Pancreas (tissue), 10 donors: ENCODE data around the gene PFKFB1. TPM values are rescaled to one million over a fixed set of nuclear protein-coding genes. Genes with fewer than 3 reads are reported as not detected.

Source experiments
- ATAC-seq, 4 donors: fragments of 200-7000 bp; cut with Tn5 transposase; one replicate each; pipeline versions ENCODE4 v1.8.0 to v1.9.1; 2020; ENCODE audit warnings: mild to moderate bottlenecking in 4 of 4, moderate library complexity in 4 of 4
- DNase-seq, 6 donors: peaks; one replicate each; pipeline ENCODE4 v3.0.0-alpha.2; 2020
- FAIRE-seq: peaks from 2 replicates; lab custom pipeline; 2012; peaks lifted over from hg19 to GRCh38; lab: Jason Lieb, UNC
- H3K27ac ChIP-seq, 4 donors: fragments of 200-600 bp; sonication (generic); 1 replicate in 3 of 4; 2 replicates in 1 of 4; pipeline versions ENCODE4 v1.5.0 to v1.8.0; 2020
- H3K27me3 ChIP-seq, 4 donors: fragments of 200-600 bp; one replicate each; pipeline ENCODE4 v1.8.0; 2021
- H3K36me3 ChIP-seq, 3 donors: fragments of 200-600 bp; sonication (generic) in 1 of 3; one replicate each; pipeline versions ENCODE4 v1.5.0 to v1.8.0; 2020 to 2021
- H3K4me1 ChIP-seq, 3 donors: fragments of 200-600 bp; one replicate each; pipeline ENCODE4 v1.8.0; 2021
- H3K4me3 ChIP-seq, 4 donors: fragments of 200-600 bp; sonication (generic) in 2 of 4; one replicate each; pipeline versions ENCODE4 v1.5.0 to v1.8.0; 2020 to 2021
- H3K9me3 ChIP-seq, 4 donors: fragments of 200-600 bp; one replicate each; pipeline ENCODE4 v1.8.0; 2021
- CTCF ChIP-seq, 4 donors: fragments of 200-600 bp; sonication (generic) in 3 of 4; IDR thresholded peaks; one replicate each; pipeline versions ENCODE4 v1.5.0 to v1.8.0; 2021; ENCODE audit warnings: antibody characterized with exemption in 4 of 4
- WGBS, 2 donors: extraction: QIAGEN DNeasy Blood & Tissue Kit; methylation state at CpG; one replicate each; pipeline ENCODE4 v1.1.7; 2013; 5-methylcytosine and 5-hydroxymethylcytosine counted together
- intact Hi-C, 3 donors: fragments of 100-400 bp; cut with DNase I; formaldehyde crosslinking; loops; one replicate each; pipeline versions ENCODE4 v1.11.1 to v1.14.2; 2022
- polyA plus RNA-seq, 2 donors: library from polyadenylated mRNA; stranded (reverse); fragments of 200-250 nt; gene quantifications; one replicate each; pipeline ENCODE4 v1.2.3, GENCODE V29; 2013
- total RNA-seq, 6 donors: library from RNA; stranded (reverse); fragmentation: NEBNext Ultra II Directional in 4 of 6; extraction: Animal tissue kit (Norgen Biotek cat#: 25700) in 4 of 6; gene quantifications; one replicate each; pipeline versions ENCODE4 v1.2.1 to v1.2.4, GENCODE V29; 2021 to 2023
- donor health status: healthy with polysubstance abuse.
- donor health status: DM: no; HTN: no; CAD: no; lungs with moderate emphysema.
- donor health status: DM: no; HTN: no; CAD: no.
- donor health status: control.
- donor health status: control.
- donor health status: Bipolar disorder and iron deficiency.
- donor health status: DM: yes; HTN: yes; CAD: no.
- donor health status: DM: no; HTN: no; CAD: no.
- donor health status: DM: no; HTN: no; CAD: no.
- donor health status: DM: yes; HTN: yes; CAD: no.

Gene PFKFB1
- total and polyA plus RNA-seq, 8 donors, result 0.22 to 3.7 (median 0.93) TPM

- FAIRE-seq, result no peak
- Histone ChIP-seq H3K27ac (no peak overlapping the region), H3K9me3 (no peaks in the 10 kb centered on the region)
Observed at GRCh38 chrX:54961750-54962149, 32.2 kb downstream of the PFKFB1 start.

DNA sequence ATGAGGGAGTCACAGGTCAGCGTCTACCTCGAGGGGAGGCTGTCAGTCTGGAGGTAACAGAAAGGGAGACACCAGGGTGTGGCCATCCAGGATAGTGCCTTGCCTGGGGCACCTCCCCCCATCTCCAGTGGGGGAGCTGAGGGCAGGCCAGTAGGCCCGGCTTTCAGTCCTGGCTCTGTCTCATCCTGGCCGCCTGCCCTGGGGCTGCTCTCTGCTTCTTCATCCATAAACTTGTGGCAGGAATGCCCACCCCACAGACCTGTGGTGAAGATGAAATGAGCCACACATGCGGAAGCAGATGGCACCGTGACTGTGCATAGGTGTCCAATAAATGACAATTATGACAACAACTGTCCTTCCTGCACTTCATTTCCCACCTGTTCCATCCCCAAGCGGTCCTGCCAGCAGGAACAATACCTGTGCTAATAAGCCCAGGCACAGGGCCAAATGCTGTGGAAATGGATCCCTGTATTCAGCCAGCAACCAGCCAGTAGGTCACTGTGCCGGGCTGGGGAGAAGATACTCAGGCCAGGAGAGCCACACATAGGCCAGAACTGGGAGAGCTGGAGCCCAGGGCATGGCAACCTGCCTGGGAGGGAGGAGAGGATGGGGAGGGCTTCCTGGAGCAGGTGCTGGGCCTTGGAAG, 43.1 kb downstream of the PFKFB1 start:
- intact Hi-C loops, result no loop called here
- Histone ChIP-seq H3K4me1 (no peaks in the 10 kb centered on the region), H3K27me3 (no peaks in the 10 kb centered on the region), H3K4me3 (no peak overlapping the region), H3K27ac (no peak overlapping the region), H3K9me3 (no peaks in the 10 kb centered on the region), H3K36me3 (no peaks in the 10 kb centered on the region)
- ATAC-seq, result peak in 2 of 4 donors; percentile 60 to 61
- FAIRE-seq, result no peak
- no peak for TF ChIP-seq CTCF (IDR thresholded peaks at IDR 0.05)
- DNase-seq, result peak in 3 of 6 donors; percentile 5 to 40 (median 40)
- 65 to 66% methylated on average over 8 of the region's 8 CpGs for WGBS, 2 donors

More at GRCh38 chrX:54961750-54962149, 32.2 kb downstream of the PFKFB1 start:
- H3K4me1 ChIP-seq, result no peaks in the 10 kb centered on the region
- H3K36me3 ChIP-seq, result no peaks in the 10 kb centered on the region
- no peak overlapping the region for H3K4me3 ChIP-seq
- ATAC-seq, result no peak
- intact Hi-C loops, result no loop called here
- no peak for TF ChIP-seq CTCF (IDR thresholded peaks at IDR 0.05)
- 84 to 95% methylated on average over 1 of the region's 1 CpG for WGBS, 2 donors
- peaks cover 0 to 6% (median 0%) of the 10 kb centered on the region in 4 donors for H3K27me3 ChIP-seq
- DNase-seq, result no peak

DNA sequence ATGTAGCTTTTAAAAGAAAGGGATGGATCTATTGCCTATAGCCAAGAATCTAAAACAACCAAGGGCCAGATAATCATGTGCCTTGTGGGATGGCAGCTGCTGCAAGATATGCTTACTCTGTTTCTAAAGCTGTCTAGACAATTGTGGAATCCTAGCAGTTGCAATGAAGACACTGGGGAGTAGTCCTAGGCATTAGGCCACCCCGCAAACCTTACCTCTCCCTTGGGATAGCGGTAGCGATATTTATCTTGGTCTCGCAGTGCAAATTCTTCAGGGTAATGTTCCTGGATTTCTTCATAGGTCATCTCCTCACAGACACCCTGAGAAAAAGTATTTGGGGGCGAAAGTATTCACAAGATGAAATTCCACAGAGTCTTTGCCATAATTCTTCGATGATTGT, 48.8 kb downstream of the PFKFB1 start:
- FAIRE-seq (no peak), DNase-seq (no peak), ATAC-seq (no peak)
- no peaks in the 10 kb centered on the region for H3K27me3 ChIP-seq
- H3K9me3 ChIP-seq, result no peaks in the 10 kb centered on the region
- H3K4me3 ChIP-seq, result no peak overlapping the region
- TF ChIP-seq CTCF (IDR thresholded peaks at IDR 0.05), result no peak
- H3K36me3 ChIP-seq, result no peaks in the 10 kb centered on the region
- intact Hi-C loops, result no loop called here
- no peaks in the 10 kb centered on the region for H3K4me1 ChIP-seq
- 80 to 84% methylated on average over 6 of the region's 6 CpGs for WGBS, 2 donors
- no peak overlapping the region for H3K27ac ChIP-seq

- ATAC-seq (no peak), FAIRE-seq (no peak)
- no peaks in the 10 kb centered on the region for H3K9me3 ChIP-seq
Observed at GRCh38 chrX:54944816-54945215, 49.2 kb downstream of the PFKFB1 start.

More at GRCh38 chrX:54944816-54945215, 49.2 kb downstream of the PFKFB1 start:
- H3K27ac ChIP-seq, result no peak overlapping the region
- no peak for TF ChIP-seq CTCF (IDR thresholded peaks at IDR 0.05)
- H3K4me1 ChIP-seq, result no peaks in the 10 kb centered on the region
- H3K27me3 ChIP-seq, result no peaks in the 10 kb centered on the region
- DNase-seq, result no peak
- no peak overlapping the region for H3K4me3 ChIP-seq
- H3K36me3 ChIP-seq, result no peaks in the 10 kb centered on the region
- intact Hi-C loops, result no loop called here
